ENCODE measurements around the gene GUCA2A. TPM values are rescaled to one million over a fixed set of nuclear protein-coding genes. Genes with fewer than 3 reads are reported as not detected.

GUCA2A gene
- total and polyA plus RNA-seq, 2 experiments from 2014 or later = 8.7 to 13.5 TPM

GRCh38 chr1:42173961-42174735 is 9.6 kb upstream of the GUCA2A start:
- Histone ChIP-seq H3K4me1 (ENCODE audit: insufficient read depth) (peaks cover 27% of the 10 kb centered on the region), H4K20me1 (ENCODE audit: insufficient read depth, poor library complexity, severe bottlenecking) (no peaks in the 10 kb centered on the region), H3K4me2 (no peak overlapping the region), H3K36me3 (replicated peaks; ENCODE audit: insufficient read depth, low read depth) (no peaks in the 10 kb centered on the region), H3K79me2 (no peaks in the 10 kb centered on the region), H3K4me3 (no peak overlapping the region), H3K9me3 (ENCODE audit: low read depth) (no peaks in the 10 kb centered on the region), H3K9me2 (replicated peaks; ENCODE audit: insufficient read depth) (no peaks in the 10 kb centered on the region), H2AFZ (no peak overlapping the region), H3K27ac (no peak overlapping the region), H3K27me3 (no peaks in the 10 kb centered on the region)
- TF ChIP-seq EZH2 (IDR thresholded peaks at IDR 0.05; ENCODE audit: borderline replicate concordance) = no peak
- TF ChIP-seq, protein P1, sequence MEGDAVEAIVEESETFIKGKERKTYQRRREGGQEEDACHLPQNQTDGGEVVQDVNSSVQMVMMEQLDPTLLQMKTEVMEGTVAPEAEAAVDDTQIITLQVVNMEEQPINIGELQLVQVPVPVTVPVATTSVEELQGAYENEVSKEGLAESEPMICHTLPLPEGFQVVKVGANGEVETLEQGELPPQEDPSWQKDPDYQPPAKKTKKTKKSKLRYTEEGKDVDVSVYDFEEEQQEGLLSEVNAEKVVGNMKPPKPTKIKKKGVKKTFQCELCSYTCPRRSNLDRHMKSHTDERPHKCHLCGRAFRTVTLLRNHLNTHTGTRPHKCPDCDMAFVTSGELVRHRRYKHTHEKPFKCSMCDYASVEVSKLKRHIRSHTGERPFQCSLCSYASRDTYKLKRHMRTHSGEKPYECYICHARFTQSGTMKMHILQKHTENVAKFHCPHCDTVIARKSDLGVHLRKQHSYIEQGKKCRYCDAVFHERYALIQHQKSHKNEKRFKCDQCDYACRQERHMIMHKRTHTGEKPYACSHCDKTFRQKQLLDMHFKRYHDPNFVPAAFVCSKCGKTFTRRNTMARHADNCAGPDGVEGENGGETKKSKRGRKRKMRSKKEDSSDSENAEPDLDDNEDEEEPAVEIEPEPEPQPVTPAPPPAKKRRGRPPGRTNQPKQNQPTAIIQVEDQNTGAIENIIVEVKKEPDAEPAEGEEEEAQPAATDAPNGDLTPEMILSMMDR (IDR thresholded peaks at IDR 0.05; ENCODE audit: poor library complexity) = no peak
- no peak for TF ChIP-seq EZH2phosphoT487 (IDR thresholded peaks at IDR 0.05; ENCODE audit: low read depth, severe bottlenecking, unreplicated experiment)
- no peak for DNase-seq (ENCODE audit: low spot score)
- WGBS (ENCODE audit: low lambda C conversion rate, missing lambda C conversion rate) = 86% methylated on average over 8 of the region's 8 CpGs

- TF ChIP-seq, protein P1 (IDR thresholded peaks at IDR 0.05; ENCODE audit: poor library complexity) = peak; percentile 85
- TF ChIP-seq EZH2phosphoT487 (IDR thresholded peaks at IDR 0.05; ENCODE audit: low read depth, severe bottlenecking, unreplicated experiment) = no peak
- Histone ChIP-seq H3K27me3 (no peaks in the 10 kb centered on the region), H4K20me1 (ENCODE audit: insufficient read depth, poor library complexity, severe bottlenecking) (no peaks in the 10 kb centered on the region), H3K4me1 (ENCODE audit: insufficient read depth) (peaks cover 20% of the 10 kb centered on the region), H3K27ac (no peak overlapping the region), H3K79me2 (no peaks in the 10 kb centered on the region), H3K4me2 (no peak overlapping the region), H3K36me3 (replicated peaks; ENCODE audit: insufficient read depth, low read depth) (no peaks in the 10 kb centered on the region), H3K9me2 (replicated peaks; ENCODE audit: insufficient read depth) (no peaks in the 10 kb centered on the region), H3K9me3 (ENCODE audit: low read depth) (no peaks in the 10 kb centered on the region), H3K4me3 (no peak overlapping the region), H2AFZ (no peak overlapping the region)
- peak; percentile 59 for DNase-seq (ENCODE audit: low spot score)
- 46% methylated on average over 9 of the region's 9 CpGs for WGBS (ENCODE audit: low lambda C conversion rate, missing lambda C conversion rate)
Measured at GRCh38 chr1:42173155-42173933, 8.8 kb upstream of the GUCA2A start.

DNA sequence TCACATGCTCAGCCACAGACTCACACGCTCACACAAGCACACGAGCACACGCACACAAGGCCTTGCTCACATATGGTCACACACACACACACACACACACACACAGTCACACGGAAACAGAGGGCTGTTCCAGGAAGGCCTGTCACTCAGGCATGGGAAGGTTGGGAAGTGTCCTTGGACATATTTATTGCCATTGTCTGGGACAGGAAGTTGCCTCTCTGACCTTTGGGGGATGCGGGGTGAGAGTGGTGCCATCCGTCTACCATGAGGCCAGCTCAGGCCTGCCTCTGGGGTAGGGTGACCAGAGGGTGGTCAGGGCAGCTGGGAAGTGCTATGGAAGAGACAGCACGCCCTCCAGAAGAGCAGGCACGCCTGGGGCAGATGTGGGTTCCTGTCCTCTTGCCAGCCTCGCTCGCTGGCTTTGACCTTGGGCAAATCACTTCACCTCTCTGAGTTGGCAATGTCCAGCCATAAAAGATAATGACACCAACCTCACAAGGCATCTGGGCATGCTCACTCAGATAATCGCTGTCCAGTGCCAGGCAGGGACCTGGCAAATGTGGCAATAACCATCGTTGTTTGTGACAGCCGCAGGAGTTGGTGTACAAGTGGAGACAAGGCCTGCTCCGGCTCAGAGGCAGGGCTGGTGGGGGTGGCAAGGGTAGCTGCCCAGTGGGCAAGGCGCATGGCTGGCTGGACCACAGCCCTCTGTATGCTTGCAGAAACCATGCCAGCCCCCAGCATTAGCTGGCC is 8.0 kb upstream of the GUCA2A start:
- no peak overlapping the region for H3K27ac ChIP-seq
- H3K4me2 ChIP-seq = no peak overlapping the region
- H3K9me2 ChIP-seq (replicated peaks; ENCODE audit: insufficient read depth) = no peaks in the 10 kb centered on the region
- TF ChIP-seq EZH2 (IDR thresholded peaks at IDR 0.05; ENCODE audit: borderline replicate concordance) = no peak
- TF ChIP-seq, protein P1 (IDR thresholded peaks at IDR 0.05; ENCODE audit: poor library complexity) = no peak
- TF ChIP-seq EZH2phosphoT487 (IDR thresholded peaks at IDR 0.05; ENCODE audit: low read depth, severe bottlenecking, unreplicated experiment) = no peak
- DNase-seq (ENCODE audit: low spot score) = no peak
- H3K79me2 ChIP-seq = no peaks in the 10 kb centered on the region
- H4K20me1 ChIP-seq (ENCODE audit: insufficient read depth, poor library complexity, severe bottlenecking) = no peaks in the 10 kb centered on the region
- no peaks in the 10 kb centered on the region for H3K9me3 ChIP-seq (ENCODE audit: low read depth)
- peaks cover 14% of the 10 kb centered on the region for H3K4me1 ChIP-seq (ENCODE audit: insufficient read depth)
- no peak overlapping the region for H3K4me3 ChIP-seq
- no peak overlapping the region for H2AFZ ChIP-seq
- H3K27me3 ChIP-seq = no peaks in the 10 kb centered on the region
- H3K36me3 ChIP-seq (replicated peaks; ENCODE audit: insufficient read depth, low read depth) = no peaks in the 10 kb centered on the region
- 85% methylated on average over 15 of the region's 15 CpGs for WGBS (ENCODE audit: low lambda C conversion rate, missing lambda C conversion rate)
